HG02938 (cell line): ENCODE results near the gene ANGEL1.

Experiments
- ATAC-seq: cut with Tn5 transposase; IDR thresholded peaks from one replicate; pipeline ENCODE4 v1.9.1; 2021; ENCODE audit warnings: mild to moderate bottlenecking, moderate library complexity; ENCODE audit not compliant: unreplicated experiment

ANGEL1 gene

GRCh38 chr14:76820700-76821099 lies 8.0 kb upstream of the ANGEL1 start:
- ATAC-seq: no peak

- no peak for ATAC-seq
These were observed 2.3 kb upstream of the ANGEL1 start for GRCh38 chr14:76814726-76815645.

- peak; percentile 24 for ATAC-seq
These were observed 625 bp downstream of the ANGEL1 start for GRCh38 chr14:76812093-76812421.

- ATAC-seq: no peak
These were observed 1.1 kb downstream of the ANGEL1 start for GRCh38 chr14:76811561-76811960.

GRCh38 chr14:76810953-76811400 lies 1.7 kb downstream of the ANGEL1 start:
- no peak for ATAC-seq

- no peak for ATAC-seq
These were observed 2.2 kb downstream of the ANGEL1 start for GRCh38 chr14:76810525-76810924.

- no peak for ATAC-seq
These were observed 3.7 kb downstream of the ANGEL1 start for GRCh38 chr14:76808990-76809389.

- ATAC-seq: no peak
These were observed 4.7 kb downstream of the ANGEL1 start for GRCh38 chr14:76808011-76808410.

- no peak for ATAC-seq
These were observed 6.2 kb downstream of the ANGEL1 start for GRCh38 chr14:76806446-76806845.

- no peak for ATAC-seq
These were observed 18.7 kb downstream of the ANGEL1 start for GRCh38 chr14:76793956-76794355.

- ATAC-seq: no peak
These were observed 19.4 kb downstream of the ANGEL1 start for GRCh38 chr14:76793324-76793723.

- no peak for ATAC-seq
These were observed 20.3 kb downstream of the ANGEL1 start for GRCh38 chr14:76792422-76792821.

- ATAC-seq: no peak
These were observed 26.1 kb downstream of the ANGEL1 start for GRCh38 chr14:76786601-76787000.

- ATAC-seq: peak; percentile 82
These were observed 27.8 kb downstream of the ANGEL1 start for GRCh38 chr14:76784881-76785280.

GRCh38 chr14:76784266-76784874 lies 28.3 kb downstream of the ANGEL1 start:
- no peak for ATAC-seq

- ATAC-seq: no peak
These were observed 29.7 kb downstream of the ANGEL1 start for GRCh38 chr14:76782885-76783566.

GRCh38 chr14:76782115-76782884 lies 30.4 kb downstream of the ANGEL1 start:
- ATAC-seq: no peak

- no peak for ATAC-seq
These were observed 31.0 kb downstream of the ANGEL1 start for GRCh38 chr14:76781648-76782051.

- ATAC-seq: no peak
These were observed 31.6 kb downstream of the ANGEL1 start for GRCh38 chr14:76780875-76781647.

GRCh38 chr14:76780360-76780759 lies 32.3 kb downstream of the ANGEL1 start:
- no peak for ATAC-seq
